Cerebellar cortex (tissue), 1 donor: ENCODE measurements around the gene KLF14.
"Not testable (repeated sequence)": the region's sequence is repeated elsewhere in the genome, so short reads cannot be mapped to it uniquely, and the experiment has no call there.

Experiments used
- DNase-seq: peaks from one replicate; pipeline ENCODE4 v3.0.0-alpha.2; 2015; ENCODE audit warnings: low spot score

KLF14 gene

GRCh38 chr7:130719541-130719940 lies 14.5 kb downstream of the KLF14 start:
- DNase-seq, result no peak

DNA sequence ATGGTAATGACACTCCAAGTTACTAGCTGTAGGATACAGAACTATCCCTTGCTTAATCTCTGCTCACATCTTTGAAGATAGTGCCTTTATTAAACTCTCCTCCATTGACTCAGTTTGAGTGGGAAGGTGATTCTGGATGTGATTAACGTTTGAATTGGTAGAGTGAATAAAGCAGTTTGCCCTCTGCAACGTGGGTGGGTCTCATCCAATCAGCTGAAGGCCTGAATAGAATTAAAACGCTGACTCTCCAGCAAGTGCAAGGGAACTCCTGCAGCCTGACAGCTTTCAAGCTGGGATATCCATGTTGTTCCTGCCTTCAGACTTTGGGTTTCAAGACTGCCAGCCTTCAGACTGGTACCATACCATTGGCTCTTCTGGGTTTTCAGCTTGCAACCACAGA lies 21.6 kb downstream of the KLF14 start:
- no peak for DNase-seq

DNA sequence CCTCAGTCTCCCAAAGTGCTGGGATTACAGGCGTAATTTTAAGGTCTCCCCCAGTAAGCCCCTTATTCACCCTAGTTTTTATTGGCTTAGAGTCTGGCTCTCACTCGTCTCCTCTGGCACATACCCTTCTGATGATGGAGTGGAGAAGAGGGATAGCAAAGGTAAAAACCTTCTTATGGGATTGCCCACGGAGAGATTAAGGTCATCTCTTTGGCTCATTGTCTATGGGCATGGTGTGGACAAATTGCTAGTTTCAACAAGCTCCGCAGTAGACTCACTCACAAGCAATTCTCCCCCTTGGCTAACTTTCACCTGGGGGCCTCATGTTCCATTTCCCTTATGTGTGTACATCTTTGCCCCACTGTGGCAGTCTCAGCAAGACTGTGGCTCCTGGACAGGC lies 25.2 kb downstream of the KLF14 start:
- no peak for DNase-seq

- no peak for DNase-seq
These were observed 26.0 kb downstream of the KLF14 start for GRCh38 chr7:130708001-130708400.

- DNase-seq, result no peak
These were observed 30.2 kb downstream of the KLF14 start for GRCh38 chr7:130703851-130704250.

DNA sequence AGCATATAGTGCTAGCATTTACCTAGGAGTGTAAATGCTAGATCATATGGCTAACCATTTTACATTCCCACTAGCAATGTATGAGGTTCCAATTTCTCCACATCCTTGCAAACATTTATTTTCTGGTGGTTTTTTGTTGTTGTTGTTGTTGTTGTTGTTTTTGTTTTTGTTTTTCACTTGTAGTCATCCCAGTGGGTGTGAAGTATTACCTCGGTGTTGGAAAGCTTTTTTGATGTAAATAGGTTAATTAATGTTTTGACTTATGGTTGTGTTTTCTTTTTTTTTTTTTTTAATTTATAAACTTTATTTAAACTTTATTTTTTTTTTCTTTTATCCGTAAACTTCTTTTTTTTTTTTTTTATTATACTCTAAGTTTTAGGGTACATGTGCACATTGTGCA lies 32.4 kb downstream of the KLF14 start:
- no peak for DNase-seq

DNA sequence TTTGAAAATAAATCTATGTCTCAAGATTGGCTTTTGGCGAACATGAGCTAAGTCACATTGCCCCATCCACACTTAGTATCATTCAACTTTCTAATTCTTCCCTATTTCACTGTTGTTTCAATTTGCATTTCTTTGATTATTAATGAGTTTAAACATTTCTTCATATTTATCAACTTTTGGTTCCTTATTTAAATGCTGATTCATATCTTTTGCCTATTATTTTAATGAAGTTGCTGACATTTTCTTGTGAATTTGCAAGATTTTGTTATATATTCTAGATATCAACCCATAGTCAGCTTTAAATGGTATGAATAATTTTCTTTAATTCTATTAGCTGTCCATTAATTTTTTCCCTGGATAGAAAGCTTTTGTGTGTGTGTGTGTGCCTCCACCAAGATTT lies 33.2 kb downstream of the KLF14 start:
- no peak for DNase-seq

- DNase-seq, result no peak
These were observed 34.3 kb downstream of the KLF14 start for GRCh38 chr7:130699686-130700085.

- no peak for DNase-seq
These were observed 36.2 kb downstream of the KLF14 start for GRCh38 chr7:130697820-130698219.

DNA sequence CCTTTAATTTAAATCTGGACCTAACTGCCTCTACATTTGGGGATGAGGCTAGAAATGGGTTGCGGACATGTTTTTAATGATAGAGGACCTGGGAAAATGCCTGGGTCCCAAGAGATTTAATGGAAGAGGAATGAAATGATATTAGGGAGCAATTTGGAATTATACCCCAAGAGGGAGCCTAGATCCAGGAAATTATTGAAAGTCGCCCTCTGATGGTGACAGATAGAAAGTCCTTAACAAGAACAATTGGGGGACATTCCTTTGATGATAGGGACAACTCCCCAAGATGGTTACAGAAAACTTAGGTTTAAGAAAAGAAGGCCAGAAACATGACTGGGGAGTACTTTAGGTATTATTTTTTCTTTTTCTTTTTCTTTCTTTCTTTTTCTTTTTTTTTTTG lies 38.2 kb downstream of the KLF14 start:
- DNase-seq, result peak; percentile 22

- DNase-seq, result not testable (repeated sequence)
These were observed 41.6 kb downstream of the KLF14 start for GRCh38 chr7:130692396-130692795.

DNA sequence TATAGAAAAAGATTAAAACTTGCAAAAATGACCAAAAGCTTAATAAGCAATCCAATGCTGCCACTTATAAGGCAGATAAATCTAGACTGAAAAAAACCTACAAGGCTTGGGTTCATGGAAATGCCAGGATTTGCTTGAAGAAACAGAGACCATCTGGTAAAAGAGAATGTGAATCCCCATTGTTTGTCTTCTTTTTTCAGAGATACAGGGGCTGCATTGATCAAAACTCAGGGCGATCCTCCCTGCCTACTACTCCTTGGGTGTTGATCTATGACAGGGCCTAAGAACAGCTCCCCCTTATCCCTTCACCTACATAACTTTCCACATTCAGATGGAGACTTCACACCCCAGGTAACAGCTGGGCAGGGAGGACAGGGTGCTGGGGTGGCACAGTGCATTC lies 44.3 kb downstream of the KLF14 start:
- DNase-seq, result no peak

DNA sequence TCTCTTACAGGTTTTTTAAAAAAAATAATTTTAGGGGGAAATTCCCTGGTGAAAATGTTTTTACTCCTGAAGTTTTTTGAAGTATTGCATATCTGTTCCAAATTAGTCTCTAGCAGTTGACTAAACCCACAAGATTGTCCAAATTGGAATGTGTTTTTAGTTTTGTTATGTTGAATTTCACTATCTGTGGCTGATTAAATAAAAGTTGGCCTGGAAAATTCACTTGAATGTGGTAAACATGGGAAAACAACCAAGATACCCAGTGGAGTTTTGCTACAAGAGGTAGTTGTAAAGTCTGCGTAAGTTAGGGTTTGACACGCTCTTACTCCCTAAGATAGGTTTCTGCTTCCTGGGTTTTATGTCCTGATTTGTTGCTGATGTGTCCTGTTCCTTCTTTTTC lies 51.0 kb downstream of the KLF14 start:
- DNase-seq, result no peak
